ENCODE data around the gene PVALEF. TPM values are rescaled to one million over a fixed set of nuclear protein-coding genes. Genes with fewer than 3 reads are reported as not detected.

The PVALEF gene
- total and polyA plus RNA-seq, 2 of the 13 experiments (the other 11 are each of a cell fraction or from before 2014, with no cell fraction given) = 0.18 TPM

DNA sequence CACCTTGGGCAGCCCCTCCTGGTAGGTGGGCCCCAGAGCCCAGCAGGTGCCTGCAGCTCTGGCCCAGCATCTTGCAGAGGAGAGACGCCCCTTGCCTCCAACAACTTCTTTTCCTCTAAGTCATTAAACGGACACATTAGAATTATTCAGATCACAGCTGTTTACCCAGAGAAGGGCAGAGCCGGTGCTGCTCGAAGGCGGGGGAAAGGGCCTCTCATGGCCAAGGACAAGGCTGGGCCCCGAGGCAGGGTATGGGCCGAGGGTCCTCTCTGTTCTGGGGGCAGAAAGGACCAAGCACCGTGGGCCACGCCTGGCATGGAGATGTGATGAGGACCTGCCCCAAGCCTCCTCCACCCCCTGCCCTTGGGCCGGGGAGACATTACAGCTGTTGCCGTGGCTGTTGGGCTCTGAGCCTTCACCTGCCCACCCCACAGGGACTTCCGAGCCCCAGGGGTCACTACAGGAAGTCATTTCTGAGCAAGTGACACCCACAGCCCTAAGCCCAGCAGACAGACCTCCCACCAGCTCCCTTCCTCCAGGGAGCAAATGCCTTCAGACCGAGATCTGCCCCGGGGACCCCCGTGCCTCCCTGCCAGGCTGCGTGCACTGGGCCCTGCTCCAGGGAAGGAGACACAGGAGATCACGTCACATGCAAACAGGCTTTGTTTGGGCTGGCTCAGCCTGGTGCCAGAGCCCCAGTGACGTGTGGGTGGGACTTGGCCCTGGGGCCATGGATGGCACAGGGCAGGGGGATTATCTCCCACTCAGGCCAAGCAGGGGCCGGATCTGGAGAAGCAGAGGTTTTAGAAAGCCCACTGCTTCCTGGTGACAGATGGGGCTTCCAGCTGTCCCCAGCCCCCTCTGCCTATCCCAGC lies 699 bp upstream of the PVALEF start (continued):
- TF ChIP-seq, protein P1, sequence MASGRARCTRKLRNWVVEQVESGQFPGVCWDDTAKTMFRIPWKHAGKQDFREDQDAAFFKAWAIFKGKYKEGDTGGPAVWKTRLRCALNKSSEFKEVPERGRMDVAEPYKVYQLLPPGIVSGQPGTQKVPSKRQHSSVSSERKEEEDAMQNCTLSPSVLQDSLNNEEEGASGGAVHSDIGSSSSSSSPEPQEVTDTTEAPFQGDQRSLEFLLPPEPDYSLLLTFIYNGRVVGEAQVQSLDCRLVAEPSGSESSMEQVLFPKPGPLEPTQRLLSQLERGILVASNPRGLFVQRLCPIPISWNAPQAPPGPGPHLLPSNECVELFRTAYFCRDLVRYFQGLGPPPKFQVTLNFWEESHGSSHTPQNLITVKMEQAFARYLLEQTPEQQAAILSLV (CRISPR knock-in tag; IDR thresholded peaks at IDR 0.05; ENCODE audit: borderline replicate concordance) = no peak
- TF ChIP-seq ZSCAN31 (CRISPR knock-in tag; IDR thresholded peaks at IDR 0.05; ENCODE audit: low read depth) (0 out of 2 replicates have a peak, but pooled peaks have one; percentile 50), CREM (IDR thresholded peaks at IDR 0.05) (peak; percentile 44; the same call in 1 of the 2 replicates), CREM (CRISPR knock-in tag; IDR thresholded peaks at IDR 0.05) (no peak), ZNF879 (CRISPR knock-in tag; IDR thresholded peaks at IDR 0.05) (no peak), PCBP2 (optimal IDR thresholded peaks at IDR 0.05; ENCODE audit: low read depth, low read length, poor library complexity, severe bottlenecking) (no peak), ZNF317 (CRISPR knock-in tag; IDR thresholded peaks at IDR 0.05) (peak; percentile 55; the same call in 1 of the 2 replicates), RXRA (CRISPR knock-in tag; IDR thresholded peaks at IDR 0.05) (0 out of 2 replicates have a peak, but pooled peaks have one; percentile 39), ZNF20 (CRISPR knock-in tag; IDR thresholded peaks at IDR 0.05) (no peak), HOXA7 (CRISPR knock-in tag; IDR thresholded peaks at IDR 0.05) (no peak), ZNF83 (CRISPR knock-in tag; IDR thresholded peaks at IDR 0.05; ENCODE audit: borderline replicate concordance) (no peak), ZNF644 (CRISPR knock-in tag; IDR thresholded peaks at IDR 0.05; ENCODE audit: low read depth) (peak; percentile 43; the same call in 1 of the 2 replicates), HMGA1 (CRISPR knock-in tag; conservative IDR thresholded peaks at IDR 0.05) (no peak), SIX4 (CRISPR knock-in tag; IDR thresholded peaks at IDR 0.05) (no peak), REPIN1 (CRISPR knock-in tag; IDR thresholded peaks at IDR 0.05; ENCODE audit: borderline replicate concordance, low read depth) (no peak), PAX8 (CRISPR knock-in tag; IDR thresholded peaks at IDR 0.05; ENCODE audit: borderline replicate concordance) (no peak), XBP1 (CRISPR knock-in tag; IDR thresholded peaks at IDR 0.05) (no peak), ZNF234 (CRISPR knock-in tag; conservative IDR thresholded peaks at IDR 0.05) (no peak), STAG1 (CRISPR knock-in tag; IDR thresholded peaks at IDR 0.05) (no peak), ZNF446 (CRISPR knock-in tag; IDR thresholded peaks at IDR 0.05) (no peak), CBX5 (CRISPR knock-in tag; IDR thresholded peaks at IDR 0.05; ENCODE audit: borderline replicate concordance) (peak; percentile 35; the same call in 1 of the 2 replicates), FOXA1 (IDR thresholded peaks at IDR 0.05) (no peak), FOXA1 (CRISPR knock-in tag; IDR thresholded peaks at IDR 0.05) (peak; percentile 58; the same call in 1 of the 2 replicates)
- TF ChIP-seq, protein P2, sequence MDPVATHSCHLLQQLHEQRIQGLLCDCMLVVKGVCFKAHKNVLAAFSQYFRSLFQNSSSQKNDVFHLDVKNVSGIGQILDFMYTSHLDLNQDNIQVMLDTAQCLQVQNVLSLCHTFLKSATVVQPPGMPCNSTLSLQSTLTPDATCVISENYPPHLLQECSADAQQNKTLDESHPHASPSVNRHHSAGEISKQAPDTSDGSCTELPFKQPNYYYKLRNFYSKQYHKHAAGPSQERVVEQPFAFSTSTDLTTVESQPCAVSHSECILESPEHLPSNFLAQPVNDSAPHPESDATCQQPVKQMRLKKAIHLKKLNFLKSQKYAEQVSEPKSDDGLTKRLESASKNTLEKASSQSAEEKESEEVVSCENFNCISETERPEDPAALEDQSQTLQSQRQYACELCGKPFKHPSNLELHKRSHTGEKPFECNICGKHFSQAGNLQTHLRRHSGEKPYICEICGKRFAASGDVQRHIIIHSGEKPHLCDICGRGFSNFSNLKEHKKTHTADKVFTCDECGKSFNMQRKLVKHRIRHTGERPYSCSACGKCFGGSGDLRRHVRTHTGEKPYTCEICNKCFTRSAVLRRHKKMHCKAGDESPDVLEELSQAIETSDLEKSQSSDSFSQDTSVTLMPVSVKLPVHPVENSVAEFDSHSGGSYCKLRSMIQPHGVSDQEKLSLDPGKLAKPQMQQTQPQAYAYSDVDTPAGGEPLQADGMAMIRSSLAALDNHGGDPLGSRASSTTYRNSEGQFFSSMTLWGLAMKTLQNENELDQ (CRISPR knock-in tag; IDR thresholded peaks at IDR 0.05; ENCODE audit: borderline replicate concordance) = 0 out of 2 replicates have a peak, but pooled peaks have one; percentile 21
- TF ChIP-seq, protein P3, sequence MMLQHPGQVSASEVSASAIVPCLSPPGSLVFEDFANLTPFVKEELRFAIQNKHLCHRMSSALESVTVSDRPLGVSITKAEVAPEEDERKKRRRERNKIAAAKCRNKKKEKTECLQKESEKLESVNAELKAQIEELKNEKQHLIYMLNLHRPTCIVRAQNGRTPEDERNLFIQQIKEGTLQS (CRISPR knock-in tag; IDR thresholded peaks at IDR 0.05) = no peak
- TF ChIP-seq, protein P4, sequence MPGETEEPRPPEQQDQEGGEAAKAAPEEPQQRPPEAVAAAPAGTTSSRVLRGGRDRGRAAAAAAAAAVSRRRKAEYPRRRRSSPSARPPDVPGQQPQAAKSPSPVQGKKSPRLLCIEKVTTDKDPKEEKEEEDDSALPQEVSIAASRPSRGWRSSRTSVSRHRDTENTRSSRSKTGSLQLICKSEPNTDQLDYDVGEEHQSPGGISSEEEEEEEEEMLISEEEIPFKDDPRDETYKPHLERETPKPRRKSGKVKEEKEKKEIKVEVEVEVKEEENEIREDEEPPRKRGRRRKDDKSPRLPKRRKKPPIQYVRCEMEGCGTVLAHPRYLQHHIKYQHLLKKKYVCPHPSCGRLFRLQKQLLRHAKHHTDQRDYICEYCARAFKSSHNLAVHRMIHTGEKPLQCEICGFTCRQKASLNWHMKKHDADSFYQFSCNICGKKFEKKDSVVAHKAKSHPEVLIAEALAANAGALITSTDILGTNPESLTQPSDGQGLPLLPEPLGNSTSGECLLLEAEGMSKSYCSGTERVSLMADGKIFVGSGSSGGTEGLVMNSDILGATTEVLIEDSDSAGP (CRISPR knock-in tag; IDR thresholded peaks at IDR 0.05; ENCODE audit: borderline replicate concordance) = no peak
